GOT3 (cell line): Measurements from ENCODE around the gene SLF2.
A peak's percentile ranks its signal among the peaks of the same experiment; 100 is the strongest.

ENCODE experiments used
- DNase-seq: peaks from one replicate; lab custom pipeline; 2025; ENCODE audit warnings: mixed read lengths; lab: John Stamatoyannopoulos, UW

The SLF2 gene

GRCh38 chr10:101000127-101000914 lies 87.6 kb downstream of the SLF2 start:
- no peak for DNase-seq

GRCh38 chr10:101000915-101001658 lies 88.3 kb downstream of the SLF2 start:
- peak; percentile 16 for DNase-seq

- DNase-seq, result no peak
Observed at GRCh38 chr10:101001659-101002035, 88.9 kb downstream of the SLF2 start.

DNA sequence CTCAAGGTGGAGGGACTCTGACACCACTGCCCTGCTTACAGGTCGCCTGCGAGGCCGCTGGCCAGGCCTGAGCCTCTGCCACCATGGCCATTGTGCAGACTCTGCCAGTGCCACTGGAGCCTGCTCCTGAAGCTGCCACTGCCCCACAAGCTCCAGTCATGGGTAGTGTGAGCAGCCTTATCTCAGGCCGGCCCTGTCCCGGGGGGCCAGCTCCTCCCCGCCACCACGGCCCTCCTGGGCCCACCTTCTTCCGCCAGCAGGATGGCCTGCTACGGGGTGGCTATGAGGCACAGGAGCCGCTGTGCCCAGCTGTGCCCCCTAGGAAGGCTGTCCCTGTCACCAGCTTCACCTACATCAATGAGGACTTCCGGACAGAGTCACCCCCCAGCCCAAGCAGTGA lies 89.7 kb downstream of the SLF2 start:
- DNase-seq, result no peak

GRCh38 chr10:101003639-101004206 lies 91.0 kb downstream of the SLF2 start:
- no peak for DNase-seq

DNA sequence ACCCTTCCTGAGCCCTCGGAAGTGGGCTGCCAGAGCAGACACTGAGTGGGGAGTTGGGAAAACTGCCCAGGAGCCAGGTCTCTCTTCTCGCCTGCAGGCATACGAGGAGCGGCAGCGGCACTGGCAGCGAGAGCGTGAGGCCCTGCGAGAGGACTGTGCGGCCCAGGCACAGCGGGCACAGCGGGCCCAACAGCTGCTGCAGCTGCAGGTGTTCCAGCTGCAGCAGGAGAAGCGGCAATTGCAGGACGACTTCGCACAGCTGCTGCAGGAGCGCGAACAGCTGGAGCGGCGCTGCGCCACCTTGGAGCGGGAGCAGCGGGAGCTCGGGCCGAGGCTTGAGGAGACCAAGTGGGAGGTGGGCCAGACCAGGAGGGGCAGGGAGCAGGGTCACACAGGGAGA lies 92.6 kb downstream of the SLF2 start:
- no peak for DNase-seq

- DNase-seq, result no peak
Observed at GRCh38 chr10:101005869-101006567, 93.3 kb downstream of the SLF2 start.

- DNase-seq, result no peak
Observed at GRCh38 chr10:101006593-101007098, 93.9 kb downstream of the SLF2 start.

GRCh38 chr10:101007099-101007711 lies 94.4 kb downstream of the SLF2 start:
- no peak for DNase-seq

GRCh38 chr10:101007915-101008822 lies 95.4 kb downstream of the SLF2 start:
- DNase-seq, result no peak

GRCh38 chr10:101008823-101009423 lies 96.2 kb downstream of the SLF2 start:
- DNase-seq, result no peak

- no peak for DNase-seq
Observed at GRCh38 chr10:101010329-101010728, 97.6 kb downstream of the SLF2 start.

GRCh38 chr10:101011517-101012423 lies 99.0 kb downstream of the SLF2 start:
- DNase-seq, result no peak

GRCh38 chr10:101012525-101013364 lies 100.0 kb downstream of the SLF2 start:
- DNase-seq, result peak; percentile 63

GRCh38 chr10:101013365-101013825 lies 100.6 kb downstream of the SLF2 start:
- DNase-seq, result no peak

- peak; percentile 27 for DNase-seq
Observed at GRCh38 chr10:101014230-101014884, 101.6 kb downstream of the SLF2 start.
